NCI-H524 (cell line): Measurements from ENCODE around the gene SERTAD3.
"Not testable (repeated sequence)": the region's sequence is repeated elsewhere in the genome, so short reads cannot be mapped to it uniquely, and the experiment has no call there.

Source experiments
- DNase-seq, 2 experiments: peaks; one replicate each; lab custom pipeline; 2025; lab: John Stamatoyannopoulos, UW

Gene SERTAD3, protein sequence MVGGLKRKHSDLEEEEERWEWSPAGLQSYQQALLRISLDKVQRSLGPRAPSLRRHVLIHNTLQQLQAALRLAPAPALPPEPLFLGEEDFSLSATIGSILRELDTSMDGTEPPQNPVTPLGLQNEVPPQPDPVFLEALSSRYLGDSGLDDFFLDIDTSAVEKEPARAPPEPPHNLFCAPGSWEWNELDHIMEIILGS

GRCh38 chr19:40444000-40444824 is at the start of gene SERTAD3:
TSS of gene SERTAD3 (minus strand) at chr19:40444335. CDS start at chr19:40442080, 2,255 bp downstream.
- peak; percentile 96 to 98 for DNase-seq

- no peak for DNase-seq
These were observed 49.6 kb upstream of the SERTAD3 start for GRCh38 chr19:40493778-40494177.

- DNase-seq: no peak
These were observed 48.1 kb upstream of the SERTAD3 start for GRCh38 chr19:40492274-40492673.

GRCh38 chr19:40489882-40490230 is 45.7 kb upstream of the SERTAD3 start:
- DNase-seq: no peak

- no peak for DNase-seq
These were observed 41.9 kb upstream of the SERTAD3 start for GRCh38 chr19:40486017-40486416.

DNA sequence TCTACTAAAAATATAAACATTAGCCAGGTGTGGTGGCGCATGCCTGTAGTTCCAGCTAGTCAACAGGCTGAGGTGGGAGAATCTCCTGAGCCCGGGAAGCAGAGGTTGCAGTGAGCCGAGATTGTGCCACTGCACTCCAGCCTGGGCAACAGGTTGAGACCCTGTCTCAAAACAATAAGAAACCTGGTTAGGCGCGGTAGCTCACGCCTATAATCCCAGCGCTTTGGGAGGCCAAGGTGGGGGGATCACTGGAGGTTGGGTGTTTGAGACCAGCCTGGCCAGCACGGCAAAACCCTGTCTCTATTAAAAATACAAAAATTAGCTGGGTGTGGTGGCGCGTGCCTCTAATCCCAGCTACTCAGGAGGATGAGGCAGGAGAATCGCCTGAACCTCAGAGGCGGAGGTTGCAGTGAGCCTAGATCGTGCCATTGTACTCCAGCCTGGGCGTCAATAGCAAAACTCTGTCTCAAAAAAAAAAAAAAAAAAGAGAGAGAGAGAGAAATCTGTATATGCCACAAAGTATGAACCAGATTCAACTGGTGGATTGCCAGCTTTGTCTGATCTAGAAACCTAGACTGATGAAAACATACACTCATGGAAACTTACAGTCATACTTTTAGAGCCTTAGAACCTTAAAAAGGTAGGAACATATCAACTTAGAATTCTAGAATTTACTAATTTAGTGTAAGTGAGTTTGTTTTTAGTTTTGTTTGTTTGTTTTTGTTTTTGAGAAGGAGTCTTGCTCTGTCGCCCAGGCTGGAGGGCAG is 31.9 kb upstream of the SERTAD3 start:
- DNase-seq: not testable (repeated sequence)

DNA sequence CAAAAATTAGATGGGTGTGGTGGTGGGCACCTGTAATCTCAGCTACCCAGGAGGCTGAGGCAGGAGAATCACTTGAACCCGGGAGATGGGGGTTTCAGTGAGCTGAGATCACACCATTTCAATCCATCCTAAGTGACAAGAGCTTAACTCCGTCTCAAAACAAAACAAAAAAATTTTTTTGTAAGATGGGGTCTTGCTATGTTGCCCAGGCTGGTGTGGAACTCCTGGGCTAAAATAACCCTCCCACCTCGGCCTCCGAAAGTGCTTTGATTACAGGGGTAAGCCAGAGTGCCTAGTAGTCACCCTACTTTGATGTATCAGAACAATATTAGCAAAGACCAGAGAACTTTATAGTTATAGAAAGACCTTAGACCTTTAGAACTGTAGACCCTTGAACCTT is 30.6 kb upstream of the SERTAD3 start:
- DNase-seq: no peak

- no peak for DNase-seq
These were observed 28.4 kb upstream of the SERTAD3 start for GRCh38 chr19:40472516-40472915.

DNA sequence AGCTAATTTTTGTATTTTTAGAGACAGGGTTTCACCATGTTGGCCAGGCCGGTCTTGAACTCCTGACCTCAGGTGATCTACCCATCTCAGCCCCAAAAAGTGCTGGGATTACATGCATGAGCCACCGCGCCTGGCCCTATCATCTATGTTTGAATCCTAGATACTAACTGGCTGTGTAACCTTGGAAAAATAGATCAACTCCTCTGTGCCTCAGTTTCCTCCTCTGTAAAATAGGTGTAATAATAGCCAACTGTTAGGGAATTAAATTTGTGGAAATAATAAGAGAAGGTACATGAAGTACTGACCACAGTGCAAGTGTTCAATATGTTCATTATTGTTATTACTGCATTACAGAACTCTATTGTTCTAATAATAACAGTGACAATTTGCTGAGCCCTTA is 27.0 kb upstream of the SERTAD3 start:
- DNase-seq: no peak

DNA sequence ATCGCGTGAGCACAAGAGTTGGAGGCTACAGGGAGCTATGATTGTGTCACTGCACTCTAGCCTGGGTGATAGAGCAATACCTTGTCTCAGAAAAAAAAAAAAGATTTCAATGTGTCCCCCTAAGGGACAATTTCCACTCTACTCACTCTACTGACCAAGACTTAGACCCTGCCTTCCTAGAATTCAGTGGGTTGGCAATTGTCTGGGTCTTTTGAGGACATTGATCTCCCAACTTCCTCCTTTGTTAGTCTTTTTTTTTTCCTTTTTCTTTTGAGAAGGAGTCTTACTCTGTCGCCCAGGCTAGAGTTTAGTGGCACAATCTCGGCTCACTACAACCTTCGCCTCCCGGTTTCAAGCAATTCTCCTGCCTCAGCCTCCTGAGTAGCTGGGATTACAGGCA is 24.9 kb upstream of the SERTAD3 start:
- DNase-seq: no peak

- peak in 1 of 2 experiments; percentile 8 for DNase-seq
These were observed 23.0 kb upstream of the SERTAD3 start, which contains the start of gene SPTBN4 for GRCh38 chr19:40466985-40467734. TSS of gene SPTBN4 (plus strand) at chr19:40467001. CDS start at chr19:40472622, 5,621 bp downstream.

DNA sequence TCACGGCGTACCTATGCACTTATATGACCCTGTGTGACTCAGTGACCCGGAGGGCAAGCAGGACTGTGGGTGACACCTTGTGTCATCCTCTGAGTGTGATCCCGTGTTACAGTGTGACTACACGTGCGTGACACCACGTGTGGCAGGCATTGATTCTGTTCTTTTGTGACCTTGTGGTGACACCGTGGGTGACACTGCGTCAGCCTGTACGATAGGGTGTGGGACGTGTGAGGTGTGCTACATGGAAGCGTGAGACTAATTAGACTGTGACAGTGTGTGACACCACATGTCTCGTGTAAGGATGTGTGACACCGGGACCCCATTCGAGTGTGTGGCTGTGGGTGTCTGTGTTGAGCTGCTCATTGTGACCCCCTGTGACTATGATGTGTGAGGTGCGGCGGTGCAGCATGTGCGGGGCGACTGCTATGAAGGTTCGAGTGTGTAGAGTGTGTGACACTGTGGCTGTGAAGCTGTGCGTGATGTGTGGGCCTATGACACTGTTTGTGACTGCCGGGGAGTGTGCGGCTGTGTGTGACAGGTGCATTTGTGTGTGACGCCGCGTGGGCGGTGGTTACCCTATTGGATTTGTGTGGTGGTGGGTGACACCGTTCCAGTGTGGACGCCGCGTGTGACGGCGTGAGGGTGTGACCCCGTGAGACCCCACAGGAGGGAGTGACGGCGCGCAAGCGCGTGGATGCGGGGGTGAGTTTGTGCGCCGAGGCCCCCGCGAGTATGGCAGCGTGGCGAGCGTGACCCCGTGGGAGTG is 22.3 kb upstream of the SERTAD3 start:
- peak; percentile 20 to 59 for DNase-seq

- peak; percentile 99 for DNase-seq
These were observed 21.6 kb upstream of the SERTAD3 start, which contains the start of gene BLVRB for GRCh38 chr19:40465557-40466218. TSS of gene BLVRB (minus strand) at chr19:40465745. CDS start at chr19:40465688, 57 bp downstream.

GRCh38 chr19:40465025-40465556 is 21.0 kb upstream of the SERTAD3 start:
- peak in 1 of 2 experiments; percentile 51 for DNase-seq

DNA sequence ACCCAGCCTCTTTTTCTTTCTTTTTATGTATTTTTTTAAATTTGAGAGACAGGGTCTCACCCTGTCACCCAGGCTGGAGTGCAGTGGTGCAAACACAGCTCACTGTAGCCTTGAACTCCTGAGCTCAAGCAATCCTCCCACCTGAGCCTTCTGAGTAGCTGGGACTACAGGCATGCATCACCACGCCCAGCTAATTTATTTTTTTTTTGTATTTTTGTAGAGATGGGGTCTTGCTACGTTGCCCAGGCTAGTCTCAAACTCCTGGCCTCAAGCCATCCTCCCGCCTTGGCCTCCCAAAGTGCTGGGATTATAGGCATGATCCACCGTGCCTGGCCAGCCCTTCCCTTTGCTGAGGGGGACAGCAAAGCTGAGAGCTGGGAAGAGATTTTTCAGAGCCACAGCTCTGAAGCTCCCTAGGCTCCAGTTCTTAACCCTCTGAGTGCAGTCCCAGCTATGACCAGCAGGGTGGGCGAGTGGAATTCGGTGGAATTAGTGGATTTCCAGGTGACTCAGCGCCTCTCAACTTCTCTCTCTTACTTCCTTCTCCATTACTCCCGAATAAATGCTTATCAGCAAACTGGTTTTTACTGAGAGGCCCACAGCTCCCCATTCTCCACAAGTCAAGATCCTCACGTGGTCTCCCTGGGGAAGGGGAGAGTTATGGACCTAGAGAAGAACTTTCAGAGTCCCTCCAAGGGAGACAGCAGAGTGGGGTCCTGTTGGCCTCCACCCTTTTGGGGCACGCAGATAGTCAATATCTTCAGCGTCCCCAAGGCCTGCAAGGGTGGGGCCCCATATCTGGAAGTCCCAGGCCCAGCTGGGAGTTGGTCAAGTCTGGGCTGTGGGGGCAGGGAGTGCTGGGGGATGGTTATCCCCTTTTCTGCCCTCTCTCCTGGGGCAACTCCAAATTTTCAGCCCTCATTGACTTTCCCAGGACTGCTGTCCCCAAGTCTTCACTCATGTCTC is 20.2 kb upstream of the SERTAD3 start:
- peak; percentile 59 to 86 for DNase-seq

- not testable (repeated sequence) for DNase-seq
These were observed 19.5 kb upstream of the SERTAD3 start for GRCh38 chr19:40463587-40464037.

DNA sequence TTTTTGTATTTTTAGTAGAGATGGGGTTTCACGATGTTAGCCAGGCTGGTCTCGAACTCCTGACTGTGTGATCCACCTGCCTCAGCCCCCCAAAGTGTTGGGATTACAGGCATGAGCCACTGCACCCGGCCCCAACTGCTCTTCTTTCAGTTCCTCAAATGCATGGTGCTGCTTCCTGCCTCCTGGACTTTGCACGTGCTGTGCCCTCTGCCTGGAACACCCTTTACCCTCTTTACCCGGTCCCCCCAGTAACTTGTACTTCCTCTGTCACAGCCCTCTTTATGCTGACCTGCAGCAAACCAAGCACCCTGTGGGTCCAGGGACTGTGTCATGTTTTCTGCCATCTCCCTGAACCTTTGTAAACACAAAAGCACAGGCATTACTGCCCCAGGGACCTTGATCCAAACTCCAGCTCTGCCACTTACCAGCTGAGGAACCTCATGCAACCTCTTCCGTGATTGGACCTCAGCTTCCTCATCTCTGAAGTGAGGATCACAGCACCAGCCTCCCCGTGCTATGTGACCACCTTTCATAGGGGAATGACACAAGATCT is 17.6 kb upstream of the SERTAD3 start:
- DNase-seq: no peak

DNA sequence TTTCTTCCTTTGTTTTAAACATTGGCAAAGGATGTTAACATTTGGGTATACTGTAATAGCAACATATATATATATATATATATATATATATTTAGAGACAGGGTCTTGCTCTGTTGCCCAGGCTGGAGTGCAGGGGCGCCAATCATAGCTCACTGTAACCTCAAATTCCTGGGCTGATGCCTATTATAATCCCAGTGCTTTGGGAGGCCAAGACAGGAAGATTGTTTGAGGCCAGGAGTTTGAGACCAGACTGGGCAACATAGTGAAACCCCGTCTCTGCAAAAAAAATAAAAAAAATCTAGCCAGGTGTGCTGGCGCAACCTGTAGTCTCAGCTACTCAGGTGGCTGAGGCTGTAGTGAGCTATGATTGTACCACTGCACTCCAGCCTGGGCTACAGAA is 16.1 kb upstream of the SERTAD3 start:
- DNase-seq: no peak

DNA sequence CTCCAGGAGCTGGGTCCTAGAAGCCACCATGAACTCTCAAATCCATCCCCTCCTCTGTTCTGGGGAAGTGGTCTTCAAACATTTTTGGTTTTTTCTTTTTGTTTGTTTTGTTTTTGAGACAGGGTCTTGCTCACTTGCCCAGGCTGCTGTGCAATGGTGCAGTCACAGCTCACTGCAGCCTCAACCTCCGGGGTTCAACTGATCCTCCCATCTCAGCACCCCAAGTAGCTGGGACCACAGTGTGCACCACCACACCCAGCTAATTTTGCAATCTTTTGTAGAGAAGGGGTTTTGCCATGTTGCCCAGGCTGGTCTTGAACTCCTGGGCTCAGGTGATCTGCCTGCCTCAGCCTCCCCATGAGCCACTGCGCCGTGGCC is 14.5 kb upstream of the SERTAD3 start:
- DNase-seq: no peak
